A549 (cell line): ENCODE data around the gene GCC2. TPM values are rescaled to one million over a fixed set of nuclear protein-coding genes. Genes with fewer than 3 reads are reported as not detected.

Source experiments
- ATAC-seq, 2 experiments: fragments of 200-7000 bp in 1 of 2; fragments of >200 bp in 1 of 2; cut with Nextera tagmentation in 1 of 2; cut with Tn5 transposase in 1 of 2; 3 replicates each; pipeline versions ENCODE4 v1.8.0 to v1.9.1; 2018 to 2020; ENCODE audit warnings: mild to moderate bottlenecking in 1 of 2, moderate library complexity in 1 of 2
- CTCF ChIA-PET: fragments of 300-600 bp; sonication (Branson Sonifier 250); formaldehyde crosslinking; extraction: SDS; loops from one replicate; lab custom pipeline; 2021; ENCODE audit warnings: antibody characterized with exemption, inconsistent platforms; lab: Yijun Ruan, JAX
- POLR2A ChIA-PET: fragments of 350-600 bp; formaldehyde crosslinking; extraction: SDS; loops from one replicate; lab custom pipeline; 2021; ENCODE audit warnings: antibody characterized with exemption, inconsistent platforms; lab: Yijun Ruan, JAX
- DNase-seq, 2 experiments: peaks; one replicate each; pipeline versions ENCODE4 v3.0.0 to v3.0.0-alpha.2; 2011 to 2016; ENCODE audit warnings: low read depth in 1 of 2, low spot score in 1 of 2
- FAIRE-seq: peaks from 2 replicates; lab custom pipeline; 2011; peaks lifted over from hg19 to GRCh38; lab: Jason Lieb, UNC
- H3K27ac ChIP-seq, 2 experiments: fragments of >200 bp; sonication (Bioruptor Twin); formaldehyde crosslinking; 3 replicates each; pipeline ENCODE4 v1.5.1; 2016 to 2017
- H3K4me1 ChIP-seq: fragments of >200 bp; sonication (Bioruptor Twin); formaldehyde crosslinking; 3 replicates; pipeline ENCODE4 v1.6.1; 2016
- H3K4me2 ChIP-seq: fragments of >200 bp; sonication (Bioruptor Twin); formaldehyde crosslinking; 3 replicates; pipeline ENCODE4 v1.6.1; 2016
- H3K4me3 ChIP-seq: fragments of >200 bp; sonication (Bioruptor Twin); formaldehyde crosslinking; 3 replicates; pipeline ENCODE4 v1.5.1; 2016
- H3K9me3 ChIP-seq: fragments of >200 bp; sonication (Bioruptor Twin); formaldehyde crosslinking; 3 replicates; pipeline ENCODE4 v1.6.1; 2016
- ATOH8 ChIP-seq: fragments of 250-450 bp; sonication (Bioruptor Pico); IDR thresholded peaks from 2 replicates; pipeline ENCODE4 v1.5.0; 2020; ENCODE audit warnings: low read depth, mild to moderate bottlenecking, moderate library complexity
- BCL3 ChIP-seq: fragments of >200 bp; sonication (Bioruptor Twin); formaldehyde crosslinking; IDR thresholded peaks from 3 replicates; pipeline ENCODE4 v1.6.1; 2016
- BHLHE40 ChIP-seq: IDR thresholded peaks from 2 replicates; pipeline ENCODE4 v1.6.1; 2012; ENCODE audit warnings: low read depth, low read length, inconsistent platforms
- CBX8 ChIP-seq: fragments of 200-600 bp; sonication (generic); IDR thresholded peaks from 2 replicates; pipeline ENCODE4 v1.6.1; 2016
- CHD4 ChIP-seq: fragments of 200-600 bp; sonication (generic); IDR thresholded peaks from 2 replicates; pipeline ENCODE4 v1.6.1; 2016; ENCODE audit warnings: antibody characterized with exemption, mild to moderate bottlenecking, borderline replicate concordance
- ELK1 ChIP-seq: fragments of 150-350 bp; IDR thresholded peaks from 2 replicates; pipeline ENCODE4 v1.6.1; 2014; ENCODE audit warnings: low read depth, mild to moderate bottlenecking, low read length
- FOSB ChIP-seq: fragments of 250-450 bp; sonication (Bioruptor Pico); IDR thresholded peaks from 2 replicates; pipeline ENCODE4 v1.5.0; 2020; ENCODE audit warnings: mild to moderate bottlenecking, moderate library complexity
- FOXS1 ChIP-seq: fragments of 250-450 bp; sonication (Bioruptor Pico); IDR thresholded peaks from 2 replicates; pipeline ENCODE4 v1.5.0; 2020; ENCODE audit warnings: mild to moderate bottlenecking, moderate library complexity
- HDAC2 ChIP-seq: fragments of 200-600 bp; sonication (generic); IDR thresholded peaks from 2 replicates; pipeline ENCODE4 v1.6.1; 2016
- HEYL ChIP-seq: fragments of 250-450 bp; sonication (Bioruptor Pico); IDR thresholded peaks from 2 replicates; pipeline ENCODE4 v1.8.0; 2021; ENCODE audit warnings: mild to moderate bottlenecking, moderate library complexity
- HMGXB4 ChIP-seq: fragments of 250-450 bp; sonication (Bioruptor Pico); IDR thresholded peaks from 2 replicates; pipeline ENCODE4 v1.5.0; 2021; ENCODE audit warnings: mild to moderate bottlenecking, moderate library complexity, borderline replicate concordance
- HOXA7 ChIP-seq: fragments of 250-450 bp; sonication (Bioruptor Pico); IDR thresholded peaks from 2 replicates; pipeline ENCODE4 v1.5.0; 2020; ENCODE audit warnings: mild to moderate bottlenecking, moderate library complexity
- HOXB13 ChIP-seq: fragments of 250-450 bp; sonication (Bioruptor Pico); IDR thresholded peaks from 2 replicates; pipeline ENCODE4 v1.5.0; 2020; ENCODE audit warnings: low read depth, mild to moderate bottlenecking, moderate library complexity
- HOXB5 ChIP-seq: fragments of 250-450 bp; sonication (Bioruptor Pico); IDR thresholded peaks from 2 replicates; pipeline ENCODE4 v1.5.0; 2020; ENCODE audit warnings: mild to moderate bottlenecking, moderate library complexity
- JUN ChIP-seq, 2 experiments: fragments of >200 bp; sonication (Bioruptor Twin); formaldehyde crosslinking; IDR thresholded peaks; 2 replicates in 1 of 2; 3 replicates in 1 of 2; pipeline ENCODE4 v1.6.1; 2016 to 2017
- KDM1A ChIP-seq: fragments of 200-600 bp; sonication (generic); IDR thresholded peaks from 2 replicates; pipeline ENCODE4 v1.6.1; 2016; ENCODE audit warnings: low read depth, mild to moderate bottlenecking
- KDM5A ChIP-seq: fragments of 200-600 bp; sonication (generic); IDR thresholded peaks from 2 replicates; pipeline ENCODE4 v1.6.1; 2016; ENCODE audit warnings: antibody characterized with exemption, mild to moderate bottlenecking
- MAFK ChIP-seq: fragments of 450-650 bp; IDR thresholded peaks from 2 replicates; pipeline ENCODE4 v1.6.1; 2014; ENCODE audit not compliant: partially characterized antibody
- MAX ChIP-seq: IDR thresholded peaks from 2 replicates; pipeline ENCODE4 v1.6.1; 2012
- MYC ChIP-seq: IDR thresholded peaks from 2 replicates; pipeline ENCODE4 v1.6.1; 2012; ENCODE audit warnings: mild to moderate bottlenecking, inconsistent platforms, low read length, improper control_type of control experiment, borderline replicate concordance
- NPAS2 ChIP-seq: fragments of 250-450 bp; sonication (Bioruptor Pico); IDR thresholded peaks from 2 replicates; pipeline ENCODE4 v1.8.0; 2022; ENCODE audit warnings: mild to moderate bottlenecking, moderate library complexity, borderline replicate concordance
- NR3C1 ChIP-seq: fragments of >200 bp; sonication (Bioruptor Twin); formaldehyde crosslinking; IDR thresholded peaks from 3 replicates; pipeline ENCODE4 v1.6.1; 2017
- RARB ChIP-seq: fragments of 250-450 bp; sonication (Bioruptor Pico); IDR thresholded peaks from 2 replicates; pipeline ENCODE4 v1.8.0; 2021; ENCODE audit warnings: mild to moderate bottlenecking, moderate library complexity
- RFX5 ChIP-seq: fragments of 450-650 bp; IDR thresholded peaks from 2 replicates; pipeline ENCODE4 v1.7.1; 2014; ENCODE audit warnings: antibody characterized with exemption, mild to moderate bottlenecking, moderate library complexity
- SMC3 ChIP-seq: fragments of >200 bp; sonication (Bioruptor Twin); formaldehyde crosslinking; IDR thresholded peaks from 3 replicates; pipeline ENCODE4 v1.6.1; 2018; ENCODE audit warnings: inconsistent platforms
- ZC3H11A ChIP-seq: fragments of 450-650 bp; IDR thresholded peaks from 2 replicates; pipeline ENCODE4 v1.6.1; 2014; ENCODE audit warnings: antibody characterized with exemption, mild to moderate bottlenecking
- ZSCAN20 ChIP-seq: fragments of 250-450 bp; sonication (Bioruptor Pico); IDR thresholded peaks from 2 replicates; pipeline ENCODE4 v1.8.0; 2022; ENCODE audit warnings: mild to moderate bottlenecking, moderate library complexity
- WGBS: methylation state at CpG from one replicate; pipeline ENCODE4 v1.1.6; 2017; ENCODE audit errors: missing lambda C conversion rate; 5-methylcytosine and 5-hydroxymethylcytosine counted together
- polyA plus RNA-seq, 4 experiments: library from polyadenylated mRNA; depleted of rRNA in 3 of 4; stranded (reverse); fragments of >200 nt; fragmentation: RNase III in 1 of 4; extraction: RNeasy Plus Mini Kit Qiagen cat#74134 plus additional on column Dnase treatment in 1 of 4; gene quantifications; 2 replicates in 3 of 4; 3 replicates in 1 of 4; pipeline ENCODE4 v1.2.3, GENCODE V29; 2011 to 2017

GCC2 gene
- polyA plus RNA-seq, 2 of the 4 experiments (the other 2 are of a cell fraction), result 13.6 to 30.1 TPM

GRCh38 chr2:108448678-108449409 is at the start of gene GCC2 (continued):
- no peak for TF ChIP-seq MYC
- no peak for TF ChIP-seq ZC3H11A
- TF ChIP-seq NPAS2, result no peak
- TF ChIP-seq RARB (CRISPR knock-in tag), result no peak
- no peak for TF ChIP-seq MAFK
- TF ChIP-seq FOSB, result no peak
- no peak for TF ChIP-seq NR3C1
- 0 out of 2 replicates have a peak, but pooled peaks have one; percentile 37 for TF ChIP-seq CHD4
- TF ChIP-seq KDM1A, result no peak
- TF ChIP-seq BCL3, result peak; percentile 63; the same call in 1 of the 3 replicates
- TF ChIP-seq JUN (IDR thresholded peaks at IDR 0.05), result peak; percentile 58 to 91; a peak in 4 of 5 replicates
- no peak for TF ChIP-seq SMC3
- TF ChIP-seq KDM5A, result no peak
- no peak for TF ChIP-seq BHLHE40
- TF ChIP-seq ZSCAN20 (CRISPR knock-in tag), result no peak
- TF ChIP-seq ELK1, result no peak
- TF ChIP-seq HOXA7 (CRISPR knock-in tag), result no peak
- no peak for TF ChIP-seq HOXB13 (CRISPR knock-in tag)
- no peak for TF ChIP-seq HMGXB4 (CRISPR knock-in tag)
- TF ChIP-seq ATOH8 (CRISPR knock-in tag), result no peak
- no peak for TF ChIP-seq RFX5
- TF ChIP-seq HEYL (CRISPR knock-in tag), result no peak
- TF ChIP-seq HOXB5, result no peak
- TF ChIP-seq FOXS1, result no peak
- TF ChIP-seq CBX8, result no peak

GRCh38 chr2:108399479-108399878 is 49.5 kb upstream of the GCC2 start:
- no peak for DNase-seq
- no peak; a peak in 1 of 6 replicates for ATAC-seq
- TF ChIP-seq HDAC2 (no peak), HEYL (CRISPR knock-in tag) (no peak), MAX (no peak)
- FAIRE-seq, result no peak
- CTCF ChIA-PET, result interaction anchor here (1.2 to 1.7 kb wide), 4 partner anchors 12 to 237 kb away, joined by 3 to 6 read pairs (median 4); no protein-coding TSS in a partner anchor
- H3K4me3 ChIP-seq, result no peak overlapping the region
- peaks cover 12% of the 10 kb centered on the region; the same call in 2 of the 3 replicates for H3K4me1 ChIP-seq
- POLR2A ChIA-PET, result no interaction called here
- peaks cover 5% of the 10 kb centered on the region for H3K9me3 ChIP-seq
- 94% methylated on average over 2 of the region's 2 CpGs for WGBS
- 0 out of 6 replicates have a peak overlapping the region, but pooled peaks of 1 of the 2 experiments have one; percentile 24 for H3K27ac ChIP-seq
- no peak overlapping the region for H3K4me2 ChIP-seq
